ENCODE data around the gene ZNF638. TPM values are rescaled to one million over a fixed set of nuclear protein-coding genes. Genes with fewer than 3 reads are reported as not detected.

ZNF638 gene
- polyA plus RNA-seq, 4 donors: 51.1 to 130 (median 80.4) TPM

GRCh38 chr2:71478806-71479205, 147.2 kb downstream of the ZNF638 start:
- Histone ChIP-seq H3K27me3 (ENCODE audit: control insufficient read depth in 3 of 3, insufficient read depth in 3 of 3, low read length in 3 of 3) (no peaks in the 10 kb centered on the region), H3K36me3 (ENCODE audit: control insufficient read depth in 3 of 3, insufficient read depth in 2 of 3, low read depth in 1 of 3, low read length in 3 of 3) (no peaks in the 10 kb centered on the region), H3K27ac (ENCODE audit: low read depth in 1 of 3, low read length in 2 of 3) (no peak overlapping the region), H3K4me3 (ENCODE audit: low read depth in 1 of 3, low read length in 3 of 3) (no peak overlapping the region), H3K9me3 (ENCODE audit: control insufficient read depth in 2 of 2, insufficient read depth in 1 of 2, low read depth in 1 of 2, low read length in 1 of 2) (no peaks in the 10 kb centered on the region), H3K4me1 (ENCODE audit: control insufficient read depth in 3 of 3, insufficient read depth in 2 of 3, low read depth in 1 of 3, low read length in 2 of 3) (no peaks in the 10 kb centered on the region)
- FAIRE-seq (no peak), DNase-seq (no peak)
- WGBS, 3 donors: 57 to 64% (median 64%) methylated on average over 6 of the region's 6 CpGs

- Histone ChIP-seq H3K27ac (ENCODE audit: low read depth in 1 of 3, low read length in 2 of 3) (no peak overlapping the region), H3K4me1 (ENCODE audit: control insufficient read depth in 3 of 3, insufficient read depth in 2 of 3, low read depth in 1 of 3, low read length in 2 of 3) (no peaks in the 10 kb centered on the region), H3K36me3 (ENCODE audit: control insufficient read depth in 3 of 3, insufficient read depth in 2 of 3, low read depth in 1 of 3, low read length in 3 of 3) (no peaks in the 10 kb centered on the region), H3K27me3 (ENCODE audit: control insufficient read depth in 3 of 3, insufficient read depth in 3 of 3, low read length in 3 of 3) (no peaks in the 10 kb centered on the region), H3K4me3 (ENCODE audit: low read depth in 1 of 3, low read length in 3 of 3) (no peak overlapping the region), H3K9me3 (ENCODE audit: control insufficient read depth in 2 of 2, insufficient read depth in 1 of 2, low read depth in 1 of 2, low read length in 1 of 2) (no peaks in the 10 kb centered on the region)
- 87 to 93% (median 89%) methylated on average over 5 of the region's 5 CpGs for WGBS, 3 donors
- no peak for FAIRE-seq
- DNase-seq: no peak
These were observed 147.7 kb downstream of the ZNF638 start for GRCh38 chr2:71479261-71479660.

GRCh38 chr2:71481111-71481510, 149.5 kb downstream of the ZNF638 start:
- H3K27me3 ChIP-seq (ENCODE audit: control insufficient read depth in 3 of 3, insufficient read depth in 3 of 3, low read length in 3 of 3): no peaks in the 10 kb centered on the region
- H3K9me3 ChIP-seq (ENCODE audit: control insufficient read depth in 2 of 2, insufficient read depth in 1 of 2, low read depth in 1 of 2, low read length in 1 of 2): no peaks in the 10 kb centered on the region
- H3K27ac ChIP-seq (ENCODE audit: low read depth in 1 of 3, low read length in 2 of 3): no peak overlapping the region
- 80 to 88% (median 86%) methylated on average over 4 of the region's 4 CpGs for WGBS, 3 donors
- no peaks in the 10 kb centered on the region for H3K36me3 ChIP-seq (ENCODE audit: control insufficient read depth in 3 of 3, insufficient read depth in 2 of 3, low read depth in 1 of 3, low read length in 3 of 3)
- H3K4me1 ChIP-seq (ENCODE audit: control insufficient read depth in 3 of 3, insufficient read depth in 2 of 3, low read depth in 1 of 3, low read length in 2 of 3): no peaks in the 10 kb centered on the region
- H3K4me3 ChIP-seq (ENCODE audit: low read depth in 1 of 3, low read length in 3 of 3): no peak overlapping the region
- no peak for FAIRE-seq
- DNase-seq: no peak

- 62 to 69% (median 63%) methylated on average over 4 of the region's 4 CpGs for WGBS, 3 donors
- H3K9me3 ChIP-seq (ENCODE audit: control insufficient read depth in 2 of 2, insufficient read depth in 1 of 2, low read depth in 1 of 2, low read length in 1 of 2): no peaks in the 10 kb centered on the region
- no peak for DNase-seq
- no peak overlapping the region for H3K27ac ChIP-seq (ENCODE audit: low read depth in 1 of 3, low read length in 2 of 3)
- no peak for FAIRE-seq
- peaks cover 0 to 2% (median 0%) of the 10 kb centered on the region in 3 donors for H3K27me3 ChIP-seq (ENCODE audit: control insufficient read depth in 3 of 3, insufficient read depth in 3 of 3, low read length in 3 of 3)
- H3K4me1 ChIP-seq (ENCODE audit: control insufficient read depth in 3 of 3, insufficient read depth in 2 of 3, low read depth in 1 of 3, low read length in 2 of 3): no peaks in the 10 kb centered on the region
- H3K4me3 ChIP-seq (ENCODE audit: low read depth in 1 of 3, low read length in 3 of 3): no peak overlapping the region
- no peaks in the 10 kb centered on the region for H3K36me3 ChIP-seq (ENCODE audit: control insufficient read depth in 3 of 3, insufficient read depth in 2 of 3, low read depth in 1 of 3, low read length in 3 of 3)
These were observed 150.5 kb downstream of the ZNF638 start for GRCh38 chr2:71482055-71482454.

GRCh38 chr2:71483246-71483645, 151.7 kb downstream of the ZNF638 start:
- Histone ChIP-seq H3K36me3 (ENCODE audit: control insufficient read depth in 3 of 3, insufficient read depth in 2 of 3, low read depth in 1 of 3, low read length in 3 of 3) (no peaks in the 10 kb centered on the region), H3K9me3 (ENCODE audit: control insufficient read depth in 2 of 2, insufficient read depth in 1 of 2, low read depth in 1 of 2, low read length in 1 of 2) (no peaks in the 10 kb centered on the region), H3K4me1 (ENCODE audit: control insufficient read depth in 3 of 3, insufficient read depth in 2 of 3, low read depth in 1 of 3, low read length in 2 of 3) (no peaks in the 10 kb centered on the region), H3K27me3 (ENCODE audit: control insufficient read depth in 3 of 3, insufficient read depth in 3 of 3, low read length in 3 of 3) (peaks cover 0 to 2% (median 0%) of the 10 kb centered on the region in 3 donors), H3K27ac (ENCODE audit: low read depth in 1 of 3, low read length in 2 of 3) (no peak overlapping the region), H3K4me3 (ENCODE audit: low read depth in 1 of 3, low read length in 3 of 3) (no peak overlapping the region)
- no peak for FAIRE-seq
- WGBS, 3 donors: 84 to 92% (median 88%) methylated on average over 10 of the region's 10 CpGs
- DNase-seq: no peak

- DNase-seq (no peak), FAIRE-seq (no peak)
- no peaks in the 10 kb centered on the region for H3K9me3 ChIP-seq (ENCODE audit: control insufficient read depth in 2 of 2, insufficient read depth in 1 of 2, low read depth in 1 of 2, low read length in 1 of 2)
- no peaks in the 10 kb centered on the region for H3K4me1 ChIP-seq (ENCODE audit: control insufficient read depth in 3 of 3, insufficient read depth in 2 of 3, low read depth in 1 of 3, low read length in 2 of 3)
- peaks cover 0 to 2% (median 0%) of the 10 kb centered on the region in 3 donors for H3K27me3 ChIP-seq (ENCODE audit: control insufficient read depth in 3 of 3, insufficient read depth in 3 of 3, low read length in 3 of 3)
- 84 to 95% (median 93%) methylated on average over 2 of the region's 2 CpGs for WGBS, 3 donors
- H3K36me3 ChIP-seq (ENCODE audit: control insufficient read depth in 3 of 3, insufficient read depth in 2 of 3, low read depth in 1 of 3, low read length in 3 of 3): no peaks in the 10 kb centered on the region
- H3K27ac ChIP-seq (ENCODE audit: low read depth in 1 of 3, low read length in 2 of 3): no peak overlapping the region
- no peak overlapping the region for H3K4me3 ChIP-seq (ENCODE audit: low read depth in 1 of 3, low read length in 3 of 3)
These were observed 152.8 kb downstream of the ZNF638 start for GRCh38 chr2:71484354-71484753.

Other genes starting within 250 kb of the ZNF638 start
- gene MCEE, start 201.6 kb upstream of the ZNF638 start, polyA plus RNA-seq: 10 to 100 TPM; 16.3 to 43.6 (median 31.5) TPM
- 10 to 100 TPM; 14.3 to 31.2 (median 18.5) TPM for gene MPHOSPH10, start 201.1 kb upstream of the ZNF638 start, polyA plus RNA-seq
- gene PAIP2B, start 104.7 kb upstream of the ZNF638 start, polyA plus RNA-seq: 1 to 10 TPM in 2 of 4 donors, under 1 TPM in 2; 0.45 to 4.8 (median 1.4) TPM
- gene DYSF, start 121.8 kb downstream of the ZNF638 start, polyA plus RNA-seq: 1 to 10 TPM in 3 of 4 donors, under 1 TPM in 1; 0.67 to 5.0 (median 3.2) TPM

Measured in small intestine (tissue), 7 donors.